Left hindlimb (tissue), 1 donor: ENCODE measurements around the gene GNAT2.

Source experiments
- DNase-seq: peaks from one replicate; pipeline ENCODE4 v3.0.0-alpha.2; 2018

GNAT2 gene

GRCh38 chr1:109605381-109605780, 14.0 kb downstream of the GNAT2 start:
- DNase-seq = no peak

DNA sequence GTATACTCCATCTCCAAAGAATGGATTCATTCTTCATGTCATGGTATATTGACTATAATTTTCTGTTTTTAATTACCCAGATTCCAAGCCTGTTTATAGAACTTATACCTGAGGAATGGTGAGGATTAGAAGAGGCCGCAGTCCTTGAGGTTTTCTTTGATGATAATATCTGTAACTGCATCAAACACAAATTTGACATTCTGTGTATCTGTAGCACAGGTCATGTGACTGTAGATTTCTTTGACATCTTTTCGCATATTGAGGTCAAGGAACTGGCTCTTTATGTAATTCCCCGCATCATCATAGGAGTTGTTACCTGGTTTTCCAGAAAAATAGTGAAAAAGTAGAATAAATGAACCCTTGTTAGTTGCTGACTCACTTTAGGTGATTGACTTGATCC, 16.2 kb downstream of the GNAT2 start:
- no peak for DNase-seq

- no peak for DNase-seq
Measured at GRCh38 chr1:109598655-109599054, 20.8 kb downstream of the GNAT2 start.

- no peak for DNase-seq
Measured at GRCh38 chr1:109598156-109598555, 21.3 kb downstream of the GNAT2 start.

DNA sequence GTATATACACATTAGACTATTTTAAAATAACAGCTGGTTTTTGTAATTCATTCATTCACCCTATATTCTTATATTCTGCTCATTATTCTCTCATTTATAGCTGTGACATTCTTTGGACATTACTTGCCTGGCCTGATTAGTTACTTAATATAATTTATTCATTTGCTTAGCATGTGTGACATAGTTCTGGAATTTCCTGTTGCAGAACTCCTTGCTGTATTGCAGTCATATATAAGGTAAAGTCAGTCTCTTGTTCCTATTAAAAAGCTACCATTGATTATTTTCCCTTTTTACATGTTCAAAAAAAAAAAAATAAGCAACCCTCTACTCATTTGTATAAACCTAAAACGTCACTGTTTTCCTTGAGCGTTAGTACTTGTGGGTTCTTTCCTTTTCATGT, 23.9 kb downstream of the GNAT2 start:
- no peak for DNase-seq

DNA sequence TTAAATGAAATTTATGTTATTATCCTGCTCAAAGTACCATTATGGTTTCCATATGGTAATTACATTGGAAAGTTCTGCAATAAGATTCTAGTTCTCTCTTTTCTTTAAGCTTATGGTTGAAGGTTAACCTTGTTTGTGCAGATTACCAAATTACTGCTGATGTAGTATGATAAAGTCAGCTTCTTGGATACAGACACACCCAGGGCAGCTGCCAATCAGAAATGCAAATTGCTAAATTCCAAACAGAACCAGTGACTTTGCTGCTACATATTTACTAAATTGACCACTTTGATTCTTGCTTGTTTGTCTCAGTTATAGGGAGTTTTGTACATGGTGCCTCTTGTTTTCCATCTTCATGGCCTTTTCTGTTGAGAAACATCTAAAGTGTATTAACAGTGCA, 26.5 kb downstream of the GNAT2 start:
- no peak for DNase-seq

DNA sequence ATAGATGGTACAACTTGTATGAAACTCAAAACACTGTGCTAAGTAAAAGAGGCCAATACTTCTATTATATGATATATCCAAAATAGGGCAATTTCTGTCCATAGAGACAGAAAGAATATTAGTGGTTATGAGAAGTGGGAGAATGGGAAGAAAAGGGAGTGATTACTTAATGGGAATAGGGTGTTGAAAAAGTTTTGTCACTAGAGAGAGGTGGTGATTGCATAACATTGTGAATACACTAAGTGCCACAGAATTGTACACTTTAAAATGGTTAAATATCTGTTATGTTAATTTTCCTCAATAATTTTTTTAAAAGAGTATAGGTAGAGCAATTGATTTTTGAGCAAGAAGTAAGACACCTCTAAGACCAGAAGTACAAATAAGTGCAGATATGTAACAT, 29.7 kb downstream of the GNAT2 start:
- DNase-seq = no peak

- DNase-seq = no peak
Measured at GRCh38 chr1:109589177-109589576, 30.2 kb downstream of the GNAT2 start.

DNA sequence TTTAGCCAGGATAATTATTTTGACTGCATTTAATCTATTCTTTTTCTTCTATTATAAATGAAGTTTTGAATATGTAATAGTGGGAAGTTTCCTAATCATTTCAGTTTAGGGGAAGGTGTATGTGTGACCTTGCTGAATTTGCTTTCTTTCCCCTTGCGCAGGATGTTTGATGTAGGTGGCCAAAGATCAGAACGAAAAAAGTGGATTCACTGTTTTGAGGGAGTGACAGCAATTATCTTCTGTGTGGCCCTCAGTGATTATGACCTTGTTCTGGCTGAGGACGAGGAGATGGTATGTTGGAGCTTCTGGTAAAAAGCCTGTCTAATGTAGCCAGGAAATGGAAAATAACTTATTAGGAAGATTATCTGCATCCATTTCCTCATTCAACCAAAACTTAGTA, 33.4 kb downstream of the GNAT2 start:
- no peak for DNase-seq

DNA sequence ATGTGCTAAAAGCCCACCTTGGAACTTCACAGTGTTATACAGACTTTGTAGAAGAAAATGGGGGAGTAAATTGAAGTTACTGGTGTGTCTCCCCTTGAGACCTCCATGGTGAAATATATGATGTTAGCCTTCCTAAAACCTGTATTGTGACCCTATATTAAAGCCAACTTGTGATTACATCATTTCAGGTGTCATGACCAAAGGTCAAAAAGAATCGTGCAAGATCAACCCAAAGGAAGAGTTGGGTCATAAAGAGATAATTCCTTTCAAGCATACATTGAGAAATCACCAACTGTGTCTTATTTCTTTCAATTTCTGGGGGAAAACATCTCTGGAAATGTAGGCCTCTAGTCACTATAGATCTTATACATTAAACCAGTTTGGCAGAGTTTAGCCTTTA, 34.6 kb downstream of the GNAT2 start:
- DNase-seq = no peak

DNA sequence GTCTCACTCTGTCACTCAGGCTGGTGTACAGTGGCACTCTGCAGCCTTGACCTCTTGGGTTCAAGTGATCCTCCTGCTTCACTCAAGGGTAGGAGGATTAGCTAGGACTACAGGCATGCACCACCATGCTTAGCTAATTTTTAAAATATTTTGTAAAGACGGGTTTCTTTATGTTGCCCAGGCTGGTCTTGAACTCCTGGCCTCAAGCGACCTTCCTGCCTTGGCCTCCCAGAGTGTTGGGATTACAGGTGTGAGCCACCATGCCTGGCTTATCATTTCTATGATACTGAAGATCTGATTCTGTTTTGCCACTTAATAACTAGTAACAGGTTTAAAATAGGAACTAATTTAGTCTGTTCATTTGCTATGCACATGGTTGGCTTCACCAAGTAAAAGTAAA, 37.4 kb downstream of the GNAT2 start:
- DNase-seq = no peak

DNA sequence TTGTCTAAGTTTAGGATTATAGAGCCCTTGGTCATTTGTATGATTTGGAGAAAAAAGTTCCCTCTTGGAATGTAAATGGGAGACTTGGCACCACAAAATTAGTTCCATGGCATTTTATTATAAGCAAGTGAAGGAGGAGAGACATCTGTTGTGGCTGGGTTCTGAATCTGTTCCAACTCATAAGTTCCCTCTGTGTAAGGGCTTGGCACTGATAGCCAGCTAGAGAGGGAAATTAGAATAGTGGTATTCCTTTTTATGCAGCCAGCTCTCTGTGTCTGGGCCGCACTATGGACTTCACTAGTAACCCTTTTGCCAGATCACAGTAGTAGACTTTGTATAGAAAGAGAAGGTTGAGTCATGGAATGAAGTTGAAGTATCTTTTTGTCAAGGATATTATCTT, 39.9 kb downstream of the GNAT2 start:
- DNase-seq = no peak

DNA sequence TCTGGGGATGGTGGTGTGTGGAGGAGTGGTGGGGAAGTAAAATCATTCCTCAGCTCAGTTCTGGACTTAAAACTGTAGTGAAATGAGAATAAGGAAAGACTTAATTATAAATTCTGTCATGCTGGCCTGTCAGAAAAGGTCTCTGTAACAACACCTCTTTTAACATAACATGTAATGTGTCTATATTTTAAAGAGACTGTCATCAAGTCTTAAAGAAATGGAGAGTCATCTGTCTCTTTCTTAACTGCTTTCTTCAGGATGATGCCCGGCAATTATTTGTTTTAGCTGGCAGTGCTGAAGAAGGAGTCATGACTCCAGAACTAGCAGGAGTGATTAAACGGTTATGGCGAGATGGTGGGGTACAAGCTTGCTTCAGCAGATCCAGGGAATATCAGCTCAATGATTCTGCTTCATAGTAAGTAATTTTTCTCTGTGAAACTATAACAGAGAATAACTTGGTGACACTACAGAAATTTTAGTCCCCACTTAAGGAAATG, 40.4 kb downstream of the GNAT2 start:
- DNase-seq = no peak

DNA sequence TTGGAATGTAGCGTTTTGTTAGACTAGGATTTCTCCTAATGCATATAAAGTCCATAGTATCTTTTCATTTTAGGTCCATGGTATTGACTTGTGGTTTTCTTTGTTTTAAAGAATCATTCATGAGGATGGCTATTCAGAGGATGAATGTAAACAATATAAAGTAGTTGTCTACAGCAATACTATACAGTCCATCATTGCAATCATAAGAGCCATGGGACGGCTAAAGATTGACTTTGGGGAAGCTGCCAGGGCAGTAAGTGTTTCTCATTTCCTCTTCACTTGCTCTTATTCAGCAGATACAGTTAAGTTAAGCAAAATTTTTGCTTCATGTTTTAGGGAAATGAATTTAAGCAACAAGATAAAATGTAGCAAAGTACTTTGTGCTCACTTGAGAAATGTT, 45.6 kb downstream of the GNAT2 start:
- DNase-seq = no peak

DNA sequence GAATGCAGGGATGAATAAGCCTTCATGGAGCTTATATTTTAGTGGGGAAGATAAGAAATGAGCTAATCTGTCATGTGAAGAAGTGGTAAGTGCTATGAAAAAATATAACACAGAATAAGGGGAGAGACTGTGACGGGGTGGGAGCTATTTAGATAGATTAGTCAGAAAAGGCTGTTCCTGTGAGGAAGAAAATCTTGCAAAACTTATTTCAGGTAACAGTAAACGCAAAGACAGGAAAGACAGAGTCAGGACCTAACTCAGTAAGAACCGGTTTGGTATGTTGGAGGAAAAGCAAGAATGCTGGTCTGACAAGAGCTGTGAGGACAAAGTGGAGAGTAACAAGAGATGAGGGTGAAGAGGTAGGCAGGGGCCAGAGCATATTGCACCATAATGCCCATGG, 49.0 kb downstream of the GNAT2 start:
- DNase-seq = no peak

DNA sequence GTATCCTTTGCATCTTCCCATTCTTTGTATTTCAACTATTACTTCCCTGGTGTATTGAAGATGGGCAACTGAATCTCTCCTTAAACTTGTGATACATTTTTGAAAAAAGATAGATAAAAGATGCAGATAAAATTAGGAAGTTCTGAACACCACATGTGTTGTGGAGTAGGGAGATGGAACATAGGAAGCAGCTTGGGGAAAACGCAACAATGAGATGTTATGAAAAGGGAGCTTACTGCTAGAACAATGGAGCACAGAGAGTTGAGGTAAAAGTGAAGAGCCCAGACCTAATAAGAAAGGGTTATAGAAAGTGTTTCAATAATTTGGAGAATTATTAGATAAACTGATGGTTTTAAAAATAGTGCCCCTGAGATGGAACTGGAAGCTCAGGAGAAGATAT, 50.1 kb downstream of the GNAT2 start:
- no peak for DNase-seq

GRCh38 chr1:109567877-109568672, 51.3 kb downstream of the GNAT2 start:
- no peak for DNase-seq

GRCh38 chr1:109566982-109567381, 52.4 kb downstream of the GNAT2 start:
- DNase-seq = no peak

GRCh38 chr1:109565241-109565640, 54.2 kb downstream of the GNAT2 start:
- no peak for DNase-seq

DNA sequence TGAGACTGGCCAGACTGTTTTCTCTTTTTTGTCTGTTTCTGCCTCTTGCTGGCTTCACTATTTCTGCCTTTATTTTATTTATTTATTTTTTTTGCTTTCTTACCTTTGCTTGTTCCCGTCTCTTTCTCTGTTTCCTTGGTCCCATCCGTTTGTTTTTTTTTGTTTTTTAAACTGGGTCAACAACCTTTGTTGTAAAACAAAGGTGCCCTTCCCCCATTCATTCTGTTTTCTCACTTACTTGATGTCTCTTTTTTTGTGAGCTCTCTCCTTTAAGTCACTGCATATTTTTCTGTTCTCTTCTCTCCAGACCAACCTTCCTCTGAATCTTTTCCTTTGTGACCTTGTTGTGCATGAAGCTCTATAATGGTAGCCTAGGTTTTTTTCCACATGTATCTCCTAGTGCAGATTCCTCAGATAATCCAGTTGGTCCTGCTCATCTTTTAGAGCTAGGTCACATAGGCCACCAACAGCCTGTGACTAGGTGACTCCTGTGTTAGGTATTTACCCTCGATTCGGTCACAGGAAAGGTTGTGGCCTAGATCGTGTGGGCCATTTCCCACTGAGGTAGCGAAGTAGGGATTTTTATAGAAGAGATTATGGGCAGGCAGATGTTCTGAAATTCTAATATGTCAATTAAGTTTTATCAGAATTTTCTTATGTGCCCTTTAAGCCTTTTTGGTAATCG, 55.1 kb downstream of the GNAT2 start:
- no peak for DNase-seq

DNA sequence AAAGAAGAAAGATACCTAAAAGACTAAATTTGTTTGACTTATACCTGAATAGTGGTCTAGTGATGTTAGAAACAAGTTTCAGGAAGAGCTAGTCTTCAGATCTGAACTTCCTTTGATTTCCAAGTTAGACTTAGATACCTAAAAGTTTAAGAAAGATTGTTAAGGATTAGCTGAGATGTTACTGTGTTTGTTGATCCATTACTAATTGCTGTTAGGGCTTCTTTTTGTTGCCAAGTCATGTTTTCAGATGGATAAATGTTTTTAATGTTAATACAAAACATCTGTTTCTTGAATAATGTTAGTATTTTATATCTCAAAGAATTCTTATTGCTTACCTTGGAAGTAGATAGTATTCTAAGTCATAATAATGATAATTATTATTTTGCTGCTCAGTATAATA, 59.4 kb downstream of the GNAT2 start:
- no peak for DNase-seq

- no peak for DNase-seq
Measured at GRCh38 chr1:109557520-109557919, 61.9 kb downstream of the GNAT2 start.

DNA sequence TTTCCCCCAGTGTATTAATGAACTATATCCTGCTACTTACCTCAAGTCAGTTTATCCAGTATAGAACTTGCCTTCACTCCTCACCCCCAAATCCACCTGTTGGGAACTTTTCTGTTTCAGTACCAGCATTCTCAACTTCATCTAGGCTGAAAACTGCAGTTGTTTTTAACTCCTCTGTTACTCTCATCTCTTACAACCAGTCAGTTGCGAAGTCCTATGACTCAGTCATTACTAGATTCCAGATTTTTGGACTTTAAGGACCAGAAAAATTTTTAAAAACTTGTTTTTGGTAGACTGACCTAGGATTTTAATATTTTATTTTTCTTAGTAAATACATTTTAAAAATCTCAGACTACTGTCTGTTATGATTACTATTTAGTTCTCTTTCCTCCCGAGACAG, 62.9 kb downstream of the GNAT2 start:
- no peak for DNase-seq
